H1 (cell line): ENCODE data around the gene PTRH1. TPM values are rescaled to one million over a fixed set of nuclear protein-coding genes. Genes with fewer than 3 reads are reported as not detected.

Experiments used
- SP1 ChIP-seq: IDR thresholded peaks from 2 replicates; pipeline ENCODE4 v1.6.1; 2011; ENCODE audit warnings: low read depth, low read length
- TBP ChIP-seq: IDR thresholded peaks from 2 replicates; pipeline ENCODE4 v1.6.1; 2011; ENCODE audit warnings: low read depth, low read length, improper control_type of control experiment
- polyA plus RNA-seq, 7 experiments: library from polyadenylated mRNA; depleted of rRNA in 3 of 7; stranded (reverse) in 5 of 7; unstranded in 2 of 7; fragments of >200 nt in 5 of 7; fragments of 200-250 nt in 2 of 7; gene quantifications; 1 replicate in 5 of 7; 2 replicates in 1 of 7; 4 replicates in 1 of 7; pipeline versions ENCODE4 v1.2.1 to v1.2.3, GENCODE V29; 2011 to 2013; ENCODE audit warnings: missing spikeins in 2 of 7, mixed read lengths in 2 of 7
- total RNA-seq: library from RNA; stranded (reverse); fragmentation: NEBNext Ultra II Directional; extraction: Animal tissue kit (Norgen Biotek cat#: 25700); gene quantifications from 2 replicates; pipeline ENCODE4 v1.2.1, GENCODE V29; 2021

Gene PTRH1
- total and polyA plus RNA-seq, 2 of the 8 experiments (the other 6 are each of a cell fraction or from before 2014, with no cell fraction given) = 11.1 to 19.8 TPM

DNA sequence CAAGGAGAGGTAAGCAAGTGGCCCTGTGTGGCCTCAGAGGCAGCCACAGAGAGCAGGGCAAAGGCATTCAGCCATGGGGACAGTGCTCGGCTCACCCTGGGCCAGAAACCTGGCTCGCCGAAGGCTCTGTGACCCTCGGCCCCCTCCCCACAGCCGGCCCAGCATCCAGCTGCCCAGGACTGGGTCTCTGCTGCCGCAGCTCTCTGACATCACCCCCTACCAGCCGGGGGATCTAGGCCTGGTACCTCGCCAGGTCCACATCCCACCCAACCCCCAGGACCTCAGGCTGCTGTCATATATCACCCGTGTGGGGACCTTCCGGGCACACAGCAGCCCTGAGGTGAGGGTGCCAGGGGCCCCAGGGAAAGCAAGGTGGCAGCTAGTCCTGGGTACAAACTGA, 2.6 kb downstream of the PTRH1 start (continued):
- TF ChIP-seq SP1 (no peak), TBP (no peak)
